RWPE2 (cell line): Measurements from ENCODE around the gene FOXA3.

Experiments used
- ATAC-seq: fragments of 200-7000 bp; cut with Tn5 transposase; 3 replicates; pipeline ENCODE4 v1.9.1; 2021; ENCODE audit warnings: low read depth
- DNase-seq: peaks from one replicate; pipeline ENCODE4 v3.0.0-alpha.2; 2020; ENCODE audit warnings: low spot score
- H3K27ac ChIP-seq: fragments of 450-650 bp; 2 replicates; pipeline ENCODE4 v1.5.1; 2017; ENCODE audit warnings: mild to moderate bottlenecking; ENCODE audit not compliant: poor library complexity, severe bottlenecking
- H3K27me3 ChIP-seq: fragments of 250-450 bp; sonication (Bioruptor Pico); 2 replicates; pipeline ENCODE4 v1.5.1; 2021; ENCODE audit warnings: mild to moderate bottlenecking, moderate library complexity; ENCODE audit not compliant: insufficient read depth, poor library complexity, severe bottlenecking
- H3K36me3 ChIP-seq: fragments of 250-450 bp; sonication (Bioruptor Pico); 2 replicates; pipeline ENCODE4 v1.5.1; 2020; ENCODE audit warnings: low read depth, mild to moderate bottlenecking, moderate library complexity
- H3K4me1 ChIP-seq: fragments of 250-450 bp; sonication (Bioruptor Pico); 2 replicates; pipeline ENCODE4 v1.5.1; 2021; ENCODE audit warnings: mild to moderate bottlenecking, moderate library complexity; ENCODE audit not compliant: insufficient read depth, poor library complexity, severe bottlenecking
- H3K4me3 ChIP-seq: fragments of 250-450 bp; sonication (Bioruptor Pico); 2 replicates; pipeline ENCODE4 v1.5.1; 2021; ENCODE audit warnings: mild to moderate bottlenecking, moderate library complexity; ENCODE audit not compliant: severe bottlenecking
- H3K9me3 ChIP-seq: fragments of 250-450 bp; sonication (Bioruptor Pico); 2 replicates; pipeline ENCODE4 v1.5.1; 2021; ENCODE audit warnings: mild to moderate bottlenecking, moderate library complexity; ENCODE audit not compliant: severe bottlenecking
- TF ChIP-seq, protein P1 (sequence below): fragments of 450-650 bp; IDR thresholded peaks from one replicate; pipeline ENCODE4 v1.5.1; 2017; ENCODE audit warnings: mild to moderate bottlenecking, moderate library complexity; ENCODE audit not compliant: poor library complexity, severe bottlenecking

The FOXA3 gene

DNA sequence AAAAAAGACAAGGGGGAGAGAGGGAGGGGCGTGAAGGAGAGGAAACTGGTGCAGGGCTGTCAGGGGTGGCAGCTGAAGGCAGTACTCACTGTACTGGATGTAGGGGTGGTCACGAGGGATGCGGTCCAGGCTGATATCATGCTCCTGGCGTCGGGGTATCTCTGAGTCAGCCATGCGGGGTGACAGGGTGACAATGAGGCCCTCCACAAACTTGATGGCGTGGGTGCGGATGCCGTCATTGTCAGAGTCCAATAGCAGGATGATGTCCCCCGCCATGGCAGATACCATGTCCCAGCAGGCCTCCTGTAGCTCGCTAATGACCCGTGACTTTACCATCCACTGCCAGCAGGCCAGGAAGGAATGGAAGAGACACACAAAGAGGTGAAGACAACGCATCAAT lies 16.5 kb upstream of the FOXA3 start:
- H3K4me3 ChIP-seq: no peak overlapping the region
- H3K27ac ChIP-seq: no peak overlapping the region
- ATAC-seq: no peak
- no peaks in the 10 kb centered on the region for H3K4me1 ChIP-seq
- DNase-seq: no peak
- H3K36me3 ChIP-seq: peaks cover 95% of the 10 kb centered on the region
- TF ChIP-seq, protein P1, sequence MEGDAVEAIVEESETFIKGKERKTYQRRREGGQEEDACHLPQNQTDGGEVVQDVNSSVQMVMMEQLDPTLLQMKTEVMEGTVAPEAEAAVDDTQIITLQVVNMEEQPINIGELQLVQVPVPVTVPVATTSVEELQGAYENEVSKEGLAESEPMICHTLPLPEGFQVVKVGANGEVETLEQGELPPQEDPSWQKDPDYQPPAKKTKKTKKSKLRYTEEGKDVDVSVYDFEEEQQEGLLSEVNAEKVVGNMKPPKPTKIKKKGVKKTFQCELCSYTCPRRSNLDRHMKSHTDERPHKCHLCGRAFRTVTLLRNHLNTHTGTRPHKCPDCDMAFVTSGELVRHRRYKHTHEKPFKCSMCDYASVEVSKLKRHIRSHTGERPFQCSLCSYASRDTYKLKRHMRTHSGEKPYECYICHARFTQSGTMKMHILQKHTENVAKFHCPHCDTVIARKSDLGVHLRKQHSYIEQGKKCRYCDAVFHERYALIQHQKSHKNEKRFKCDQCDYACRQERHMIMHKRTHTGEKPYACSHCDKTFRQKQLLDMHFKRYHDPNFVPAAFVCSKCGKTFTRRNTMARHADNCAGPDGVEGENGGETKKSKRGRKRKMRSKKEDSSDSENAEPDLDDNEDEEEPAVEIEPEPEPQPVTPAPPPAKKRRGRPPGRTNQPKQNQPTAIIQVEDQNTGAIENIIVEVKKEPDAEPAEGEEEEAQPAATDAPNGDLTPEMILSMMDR: no peak
- H3K9me3 ChIP-seq: no peaks in the 10 kb centered on the region
- no peaks in the 10 kb centered on the region for H3K27me3 ChIP-seq

DNA sequence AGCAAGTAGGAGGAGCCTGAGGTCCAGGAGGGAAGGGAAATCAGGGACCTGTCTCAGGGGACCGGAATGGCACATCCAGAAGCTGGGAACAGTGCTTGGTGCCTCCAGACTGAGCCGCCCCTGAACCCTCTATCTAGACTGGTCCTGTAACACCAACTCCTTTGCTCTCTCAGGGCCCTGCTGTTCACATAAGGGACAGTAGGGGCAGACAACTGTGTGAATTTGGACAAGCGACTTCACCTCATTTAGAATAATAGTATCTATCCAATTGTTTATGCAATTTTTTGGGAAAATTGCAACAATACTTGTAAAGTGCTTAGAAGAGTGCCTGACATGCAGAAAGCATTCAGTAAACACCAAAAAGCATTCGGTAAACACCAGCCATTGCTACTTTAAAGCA lies 15.2 kb upstream of the FOXA3 start:
- Histone ChIP-seq H3K27me3 (no peaks in the 10 kb centered on the region), H3K27ac (no peak overlapping the region), H3K9me3 (no peaks in the 10 kb centered on the region), H3K4me3 (no peak overlapping the region), H3K4me1 (no peaks in the 10 kb centered on the region), H3K36me3 (peaks cover 94% of the 10 kb centered on the region)
- TF ChIP-seq, protein P1: no peak
- ATAC-seq (peak; percentile 52; the same call in 1 of the 3 replicates), DNase-seq (no peak)

DNA sequence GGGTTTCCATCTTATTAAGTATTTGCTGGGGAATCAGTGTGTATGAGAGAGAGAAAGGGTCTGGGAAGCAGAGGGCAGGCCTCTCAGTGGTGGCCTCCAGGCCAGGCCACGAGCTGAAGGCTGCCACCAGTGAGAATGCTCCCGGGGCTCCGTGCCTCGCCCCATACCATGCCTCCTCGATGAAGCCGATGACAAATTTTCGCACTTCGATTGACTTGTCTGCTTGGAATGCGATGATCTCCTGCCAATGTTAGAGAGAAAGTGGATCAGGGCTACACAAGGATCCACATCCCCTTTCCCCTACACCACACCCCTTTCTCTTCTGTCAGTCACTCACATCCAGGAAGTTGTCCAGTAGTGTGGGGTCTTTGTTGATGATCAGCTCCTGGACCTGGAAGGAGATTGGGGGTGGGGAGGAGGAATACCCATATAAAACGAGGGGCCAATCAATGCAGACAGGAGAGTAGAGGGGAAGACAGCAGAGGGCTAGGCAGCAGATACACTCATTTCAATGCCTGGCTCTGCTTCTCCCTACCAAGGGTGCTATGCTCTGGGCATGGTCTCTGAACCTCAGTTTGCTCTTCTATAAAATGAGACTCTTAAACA lies 11.9 kb upstream of the FOXA3 start:
- TF ChIP-seq, protein P1: no peak
- Histone ChIP-seq H3K36me3 (peaks cover 81% of the 10 kb centered on the region), H3K27me3 (no peaks in the 10 kb centered on the region), H3K4me1 (no peaks in the 10 kb centered on the region), H3K4me3 (no peak overlapping the region), H3K9me3 (no peaks in the 10 kb centered on the region), H3K27ac (no peak overlapping the region)
- ATAC-seq (peak; percentile 47; the same call in 2 of the 3 replicates), DNase-seq (no peak)

DNA sequence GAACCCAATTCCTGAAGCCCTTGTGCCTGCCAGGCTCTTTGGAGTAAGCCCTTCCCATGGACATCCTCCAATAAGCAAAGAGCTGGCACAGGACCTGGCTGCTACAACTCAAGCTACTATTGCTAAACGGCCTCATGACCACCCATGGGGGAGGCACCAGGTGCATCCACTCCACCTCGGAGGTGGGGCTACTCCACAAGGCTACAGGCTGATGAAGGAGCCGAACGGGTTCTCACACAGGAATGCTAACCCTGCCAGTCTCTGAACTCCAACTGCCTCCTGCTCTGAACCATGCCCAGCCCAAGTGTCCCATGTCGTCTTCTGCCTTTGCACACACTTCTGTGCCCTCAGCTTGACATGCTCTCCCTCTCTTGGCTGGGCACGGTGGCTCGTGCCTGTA lies 11.1 kb upstream of the FOXA3 start:
- Histone ChIP-seq H3K36me3 (peaks cover 74% of the 10 kb centered on the region), H3K4me1 (no peaks in the 10 kb centered on the region), H3K27ac (no peak overlapping the region), H3K27me3 (no peaks in the 10 kb centered on the region), H3K4me3 (no peak overlapping the region), H3K9me3 (no peaks in the 10 kb centered on the region)
- TF ChIP-seq, protein P1: no peak
- DNase-seq: no peak
- ATAC-seq: no peak

DNA sequence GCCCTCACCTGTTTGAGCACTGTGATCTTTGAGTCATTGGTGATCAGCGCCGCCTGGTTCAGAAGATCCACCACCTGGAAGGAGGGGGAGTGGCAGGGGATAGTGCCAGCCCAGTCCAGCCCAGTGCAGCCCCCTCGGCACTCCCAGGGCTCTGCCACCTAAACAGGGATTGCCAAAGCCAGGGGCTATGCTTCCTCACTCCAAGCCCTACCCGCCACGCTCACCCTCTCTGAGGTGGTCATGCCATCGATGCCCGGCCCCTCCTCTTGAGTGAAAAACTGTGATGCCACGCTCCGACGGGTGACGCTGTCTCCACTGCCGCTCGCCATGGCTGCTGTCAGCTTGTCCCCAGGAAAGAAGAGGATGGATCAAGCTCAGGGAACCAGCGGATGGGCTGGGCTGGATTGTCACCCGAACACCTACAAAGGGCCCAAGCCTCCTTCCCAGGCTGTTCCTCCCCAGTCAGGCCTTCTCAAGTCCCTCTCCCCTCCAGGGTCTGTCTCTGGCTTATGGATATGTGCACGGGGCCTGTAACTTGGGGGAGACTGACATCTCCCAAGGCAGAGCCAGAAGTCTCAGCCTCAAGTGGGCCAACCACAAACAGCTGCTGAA lies 9.9 kb upstream of the FOXA3 start:
- DNase-seq (no peak), ATAC-seq (no peak)
- Histone ChIP-seq H3K36me3 (peaks cover 70% of the 10 kb centered on the region), H3K4me1 (no peaks in the 10 kb centered on the region), H3K27me3 (no peaks in the 10 kb centered on the region), H3K4me3 (no peak overlapping the region), H3K27ac (no peak overlapping the region), H3K9me3 (no peaks in the 10 kb centered on the region)
- TF ChIP-seq, protein P1: no peak
